HG03280 (cell line): ENCODE data around the gene ZNRF2.
"Not testable (repeated sequence)": the region's sequence is repeated elsewhere in the genome, so short reads cannot be mapped to it uniquely, and the experiment has no call there.

Experiments
- ATAC-seq: cut with Tn5 transposase; IDR thresholded peaks from one replicate; pipeline ENCODE4 v1.9.1; 2021; ENCODE audit warnings: mild to moderate bottlenecking, moderate library complexity; ENCODE audit not compliant: unreplicated experiment

Gene ZNRF2

DNA sequence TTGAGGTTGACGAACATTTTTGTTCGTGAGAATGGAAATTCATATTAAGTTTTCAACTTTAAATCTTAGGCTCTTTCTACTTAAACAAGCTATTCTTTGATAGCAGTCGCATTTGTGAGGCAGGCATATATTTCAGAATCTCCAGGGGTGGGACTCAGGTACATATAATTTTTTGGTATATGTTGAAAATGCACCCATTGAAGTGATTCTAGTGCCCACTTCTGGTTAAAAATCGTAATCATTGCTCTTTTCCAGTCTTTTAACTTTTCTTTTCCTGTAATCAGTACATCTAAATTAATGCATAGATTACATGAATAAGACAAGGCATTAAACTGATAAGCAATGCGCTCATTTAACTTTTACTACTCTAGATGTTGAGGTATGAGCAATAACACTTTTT, 67.8 kb downstream of the ZNRF2 start:
- ATAC-seq, result no peak

- ATAC-seq, result no peak
Measured at GRCh38 chr7:30353532-30353931, 69.1 kb downstream of the ZNRF2 start.

DNA sequence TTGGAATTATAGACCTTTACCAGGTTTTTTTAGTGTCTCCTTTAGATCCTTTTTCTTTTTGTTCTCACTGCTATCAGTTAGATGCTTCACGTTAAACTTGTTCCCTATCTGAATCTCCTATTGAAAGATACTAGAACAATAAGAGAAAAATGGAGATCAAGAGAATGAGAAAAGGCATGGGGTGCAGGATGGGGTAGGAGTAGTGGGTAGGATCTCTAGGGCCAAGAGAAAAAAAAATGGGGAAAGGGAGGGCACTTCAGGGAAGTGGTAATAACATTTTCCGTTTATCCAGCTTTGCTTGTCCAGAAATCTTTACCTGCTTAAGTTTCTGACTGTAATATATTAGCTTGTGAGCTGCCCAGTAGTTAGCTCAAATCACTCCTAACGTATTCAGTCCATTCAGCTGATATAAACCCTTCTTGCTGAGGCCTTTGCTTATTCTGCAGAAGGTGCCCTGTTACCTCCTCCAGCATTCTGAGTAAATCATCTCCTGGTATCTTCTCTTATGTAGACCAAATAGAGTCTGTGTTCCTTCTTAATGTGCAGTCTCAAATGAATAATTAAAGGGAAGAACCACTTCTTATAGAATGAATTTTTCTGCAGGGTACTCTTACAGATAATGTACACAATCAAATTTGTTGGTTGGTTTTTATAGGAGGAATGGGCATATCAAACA, 69.7 kb downstream of the ZNRF2 start:
- no peak for ATAC-seq

DNA sequence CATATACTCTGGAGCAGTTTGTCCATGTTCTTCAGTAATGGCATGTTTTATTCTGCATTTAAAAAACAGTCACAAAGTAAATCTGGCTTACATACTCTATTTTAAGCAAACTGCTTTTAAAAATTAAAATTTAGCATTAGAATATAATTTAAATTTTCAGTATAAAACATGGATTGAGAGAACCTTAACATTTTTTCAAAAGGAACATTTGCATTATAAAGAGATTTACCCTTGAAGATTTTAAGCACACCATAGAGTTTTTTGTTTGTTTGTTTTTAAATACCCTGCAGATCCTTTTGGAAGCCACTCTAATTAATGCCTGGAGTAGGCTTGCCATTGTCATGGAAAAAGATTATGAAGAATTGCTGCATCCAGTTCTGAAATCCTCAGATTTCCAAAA, 70.4 kb downstream of the ZNRF2 start:
- ATAC-seq, result no peak

DNA sequence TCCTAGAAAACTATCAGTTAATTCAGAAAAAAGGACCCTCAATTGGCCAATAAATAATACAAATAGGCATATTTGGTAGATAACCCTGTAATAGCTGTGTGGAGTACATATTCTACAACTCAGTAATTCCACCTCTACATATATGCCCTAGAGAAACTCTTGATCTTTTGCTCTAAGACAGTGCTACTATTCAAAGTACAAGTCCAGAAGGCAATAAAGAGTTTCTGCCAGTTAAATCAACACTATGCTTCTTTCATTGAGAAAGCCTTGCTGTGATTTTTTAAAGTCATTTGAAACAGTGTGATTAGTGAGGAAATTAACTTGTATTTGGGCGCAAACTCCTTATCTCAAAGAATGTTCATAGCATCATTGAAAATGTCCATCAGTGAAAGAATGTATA, 75.6 kb downstream of the ZNRF2 start:
- ATAC-seq, result no peak

GRCh38 chr7:30363778-30364563, 79.6 kb downstream of the ZNRF2 start:
- ATAC-seq, result no peak

DNA sequence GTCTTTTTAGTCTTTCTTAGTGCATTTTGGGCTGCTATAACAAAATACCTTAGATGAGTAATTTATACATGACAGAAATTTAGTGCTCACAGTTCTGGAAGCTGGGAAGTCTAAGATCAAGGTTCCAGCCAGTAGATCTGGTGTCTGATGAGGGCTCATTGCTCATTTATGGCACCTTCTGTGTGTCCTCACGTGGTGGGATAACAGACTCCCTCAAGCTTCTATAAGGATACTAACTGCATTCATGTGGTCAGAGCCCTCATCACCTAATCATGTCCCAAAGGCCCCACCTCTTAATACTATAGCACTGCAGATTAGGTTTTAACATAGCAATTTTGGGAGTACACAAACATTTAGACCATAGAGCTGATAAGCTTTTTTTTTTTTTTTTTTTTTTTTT, 80.4 kb downstream of the ZNRF2 start:
- ATAC-seq, result no peak

- no peak for ATAC-seq
Measured at GRCh38 chr7:30365621-30366020, 81.2 kb downstream of the ZNRF2 start.

- ATAC-seq, result no peak
Measured at GRCh38 chr7:30366606-30367005, 82.2 kb downstream of the ZNRF2 start.

DNA sequence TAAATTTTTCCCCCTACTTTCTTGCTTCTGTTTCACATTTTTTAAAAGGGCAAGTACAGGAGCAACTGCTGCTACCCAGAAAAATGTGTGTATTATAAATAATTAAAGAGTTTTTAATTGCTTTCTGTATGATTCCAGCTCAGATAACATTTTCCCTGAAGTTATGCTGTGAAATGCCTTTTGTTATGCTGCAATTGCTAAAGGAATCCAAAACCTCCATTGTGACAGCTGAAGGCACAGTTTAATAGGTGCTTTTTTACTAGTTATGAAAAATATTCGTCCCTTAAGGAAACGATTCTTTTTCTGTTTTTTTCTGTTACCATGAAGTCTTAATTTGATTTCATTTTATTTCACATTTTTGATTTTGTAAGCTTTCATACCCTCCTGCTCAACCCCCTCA, 83.2 kb downstream of the ZNRF2 start:
- ATAC-seq, result no peak

DNA sequence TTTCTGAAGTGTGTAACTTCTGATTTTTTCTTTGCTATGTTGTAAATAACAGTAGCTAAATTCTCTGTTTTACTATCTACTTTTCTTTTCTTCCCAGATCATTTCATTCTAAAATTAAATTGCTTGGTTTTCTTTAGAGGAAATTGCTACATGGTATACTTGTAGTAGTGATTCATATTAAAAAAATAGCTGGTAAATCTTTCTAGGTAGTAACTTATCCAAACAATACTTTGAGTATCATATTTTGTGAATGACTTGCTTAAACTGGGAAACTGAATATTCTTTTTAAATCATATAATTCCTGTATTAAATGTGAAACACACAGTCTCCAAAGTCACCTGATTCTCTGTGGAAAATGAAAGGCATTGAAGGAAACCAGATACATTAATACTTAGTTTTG, 85.5 kb downstream of the ZNRF2 start:
- no peak for ATAC-seq

- ATAC-seq, result no peak
Measured at GRCh38 chr7:30371321-30371720, 86.9 kb downstream of the ZNRF2 start.

DNA sequence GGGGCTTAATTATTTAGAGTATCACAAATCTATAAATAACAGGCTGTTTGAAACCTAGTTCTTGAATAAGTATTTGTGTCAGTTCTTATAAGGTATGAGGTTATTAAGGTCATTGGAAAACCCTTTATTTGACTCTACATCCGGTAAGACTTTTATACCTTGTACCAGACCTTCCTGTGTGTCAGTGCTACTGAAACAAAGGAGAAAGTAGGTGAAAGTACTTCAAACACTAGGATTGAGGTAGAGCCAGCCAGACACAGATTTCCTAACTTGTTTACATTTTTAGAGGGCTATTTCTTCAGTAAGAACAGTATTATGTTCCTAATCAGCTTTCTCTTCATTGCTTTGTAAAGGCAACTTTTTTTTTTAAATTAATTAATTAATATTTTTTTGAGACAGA, 93.9 kb downstream of the ZNRF2 start:
- no peak for ATAC-seq

DNA sequence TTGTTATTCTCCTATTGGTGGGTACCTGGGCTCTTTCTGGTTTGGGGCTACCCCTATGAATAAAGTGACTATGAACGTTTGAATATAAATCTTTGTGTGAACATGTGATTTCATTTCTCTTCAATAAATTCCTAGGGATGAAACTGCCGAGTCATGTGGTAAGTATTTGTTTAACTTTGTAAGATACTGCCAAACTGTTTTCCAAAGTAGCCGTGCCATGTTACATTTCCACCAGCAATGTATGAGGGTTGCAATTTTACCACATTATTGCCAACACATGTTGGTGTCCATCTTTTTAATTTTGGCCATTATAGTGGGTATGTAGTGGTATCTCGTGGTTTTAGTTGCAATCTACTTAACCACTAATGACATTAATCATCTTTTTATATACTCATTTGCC, 94.7 kb downstream of the ZNRF2 start:
- ATAC-seq, result no peak

- no peak for ATAC-seq
Measured at GRCh38 chr7:30379741-30380140, 95.3 kb downstream of the ZNRF2 start.

DNA sequence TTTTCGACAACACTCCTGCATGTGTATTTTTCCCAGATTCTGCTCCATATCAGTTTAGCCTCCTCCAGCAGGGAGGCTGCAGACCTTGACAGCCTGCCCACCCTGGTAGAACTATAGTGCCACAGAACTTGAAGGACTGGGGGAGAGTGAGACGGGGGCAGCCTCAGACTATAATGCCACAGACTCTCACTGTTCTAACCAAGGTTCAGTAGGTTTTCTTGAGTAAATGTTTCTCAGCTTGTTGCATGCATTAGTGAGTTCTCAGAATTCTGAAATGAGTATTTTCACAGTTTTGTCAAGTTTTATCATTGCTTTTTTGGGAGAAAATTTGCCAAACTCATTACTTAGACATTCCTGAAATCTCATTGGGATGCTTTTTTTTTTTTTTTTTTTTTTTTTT, 95.9 kb downstream of the ZNRF2 start:
- ATAC-seq, result no peak

- ATAC-seq, result not testable (repeated sequence)
Measured at GRCh38 chr7:30380824-30381223, 96.4 kb downstream of the ZNRF2 start.

DNA sequence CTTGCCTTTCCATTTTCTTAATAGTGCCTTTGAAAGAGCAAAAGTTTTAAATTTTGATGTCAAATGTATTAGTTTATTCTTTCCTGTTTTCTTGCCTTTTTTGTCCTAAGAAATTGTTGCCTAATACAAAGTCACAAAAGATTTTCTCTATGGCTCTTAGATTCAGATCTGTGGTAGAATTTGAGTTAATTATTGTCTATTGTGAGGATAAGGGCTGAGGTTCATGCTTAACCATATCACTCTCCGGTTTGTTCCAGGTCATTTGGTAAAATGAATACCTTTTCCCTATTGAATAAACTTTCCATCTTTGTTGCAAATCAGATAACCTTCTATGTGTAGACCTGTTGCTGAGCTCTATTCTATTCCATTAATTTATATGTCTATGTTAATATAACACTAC, 98.2 kb downstream of the ZNRF2 start:
- ATAC-seq, result no peak

GRCh38 chr7:30389791-30390190, 105.4 kb downstream of the ZNRF2 start:
- ATAC-seq, result no peak

GRCh38 chr7:30390736-30391636, 106.6 kb downstream of the ZNRF2 start:
- no peak for ATAC-seq

GRCh38 chr7:30391806-30392205, 107.4 kb downstream of the ZNRF2 start:
- no peak for ATAC-seq

GRCh38 chr7:30395676-30396075, 111.3 kb downstream of the ZNRF2 start:
- no peak for ATAC-seq
